H1 (cell line): ENCODE data around the gene UGT1A3.

Experiments used
- CTCF ChIP-seq, 3 experiments: IDR thresholded peaks; 1 replicate in 2 of 3; 2 replicates in 1 of 3; pipeline versions ENCODE4 v1.5.1 to v1.6.1; 2011; ENCODE audit warnings: low read length in 3 of 3, mild to moderate bottlenecking in 3 of 3, inconsistent platforms in 2 of 3, low read depth in 1 of 3, moderate library complexity in 1 of 3; ENCODE audit not compliant: insufficient read depth in 1 of 3; ENCODE audit errors: control extremely low read depth in 1 of 3
- POLR2A ChIP-seq, 2 experiments: IDR thresholded peaks; 1 replicate in 1 of 2; 2 replicates in 1 of 2; pipeline ENCODE4 v1.6.1; 2011; ENCODE audit warnings: low read depth in 2 of 2, low read length in 2 of 2, mild to moderate bottlenecking in 2 of 2; ENCODE audit errors: control extremely low read depth in 1 of 2

GRCh38 chr2:233811732-233812131, 82.9 kb downstream of the UGT1A3 start:
- TF ChIP-seq POLR2A (IDR thresholded peaks at IDR 0.05; ENCODE audit: control extremely low read depth in 1 of 2, low read depth in 2 of 2, low read length in 2 of 2), result no peak
- TF ChIP-seq CTCF (IDR thresholded peaks at IDR 0.05; ENCODE audit: control extremely low read depth in 1 of 3, insufficient read depth in 1 of 3, low read depth in 1 of 3, low read length in 3 of 3), result no peak
